Gastroesophageal sphincter (tissue), 4 donors: ENCODE results near the gene CNTN2. TPM values are rescaled to one million over a fixed set of nuclear protein-coding genes. Genes with fewer than 3 reads are reported as not detected.

ENCODE experiments used
- ATAC-seq: fragments of 150-250 bp; one replicate; pipeline ENCODE4 v1.9.1; 2016; ENCODE audit warnings: mild to moderate bottlenecking, moderate library complexity
- H3K27ac ChIP-seq, 4 donors: fragments of 200-600 bp; sonication (generic) in 3 of 4; 1 replicate in 3 of 4; 2 replicates in 1 of 4; pipeline ENCODE4 v1.5.1; 2016 to 2019
- H3K27me3 ChIP-seq: fragments of 200-600 bp; sonication (generic); one replicate; pipeline ENCODE4 v1.5.1; 2019
- H3K36me3 ChIP-seq, 2 donors: fragments of 200-600 bp; sonication (generic); one replicate each; pipeline ENCODE4 v1.5.1; 2019; ENCODE audit warnings: control low read depth in 1 of 2
- H3K4me1 ChIP-seq, 3 donors: fragments of 200-600 bp; sonication (generic); 1 replicate in 2 of 3; 2 replicates in 1 of 3; pipeline ENCODE4 v1.5.1; 2016 to 2019; ENCODE audit warnings: control low read depth in 2 of 3
- H3K4me3 ChIP-seq, 2 donors: fragments of 200-600 bp; sonication (generic); one replicate each; pipeline ENCODE4 v1.5.1; 2019; ENCODE audit warnings: mild to moderate bottlenecking in 1 of 2, moderate library complexity in 1 of 2
- H3K9me3 ChIP-seq, 3 donors: fragments of 200-600 bp; sonication (generic); one replicate each; pipeline ENCODE4 v1.5.1; 2017 to 2019; ENCODE audit warnings: control low read depth in 2 of 3
- CTCF ChIP-seq, 4 experiments: fragments of 200-600 bp in 2 of 4; fragments of 450-650 bp in 2 of 4; sonication (generic) in 1 of 4; IDR thresholded peaks; one replicate each; pipeline ENCODE4 v1.5.1; 2017 to 2019; ENCODE audit warnings: antibody characterized with exemption in 4 of 4, mild to moderate bottlenecking in 2 of 4, moderate library complexity in 2 of 4
- EP300 ChIP-seq: sonication (generic); formaldehyde crosslinking; IDR thresholded peaks from one replicate; pipeline ENCODE4 v1.6.1; 2017; ENCODE audit warnings: antibody characterized with exemption, mild to moderate bottlenecking
- POLR2A ChIP-seq, 2 donors: fragments of 450-650 bp; IDR thresholded peaks; one replicate each; pipeline ENCODE4 v1.6.1; 2017; ENCODE audit warnings: antibody characterized with exemption in 2 of 2, mild to moderate bottlenecking in 2 of 2, moderate library complexity in 1 of 2
- POLR2AphosphoS5 ChIP-seq: sonication (generic); formaldehyde crosslinking; IDR thresholded peaks from one replicate; pipeline ENCODE4 v1.6.1; 2017; ENCODE audit warnings: antibody characterized with exemption
- WGBS, 2 donors: methylation state at CpG; one replicate each; pipeline ENCODE4 v1.1.5; 2018; ENCODE audit warnings: low coverage in 1 of 2; 5-methylcytosine and 5-hydroxymethylcytosine counted together
- total RNA-seq, 4 donors: library from RNA; depleted of rRNA; stranded (reverse); fragments of >200 nt; gene quantifications; one replicate each; pipeline ENCODE4 v1.1.0, GENCODE V29; 2016

The CNTN2 gene
- total RNA-seq, 4 donors from 2014 or later: 1.2 to 4.2 (median 1.8) TPM

DNA sequence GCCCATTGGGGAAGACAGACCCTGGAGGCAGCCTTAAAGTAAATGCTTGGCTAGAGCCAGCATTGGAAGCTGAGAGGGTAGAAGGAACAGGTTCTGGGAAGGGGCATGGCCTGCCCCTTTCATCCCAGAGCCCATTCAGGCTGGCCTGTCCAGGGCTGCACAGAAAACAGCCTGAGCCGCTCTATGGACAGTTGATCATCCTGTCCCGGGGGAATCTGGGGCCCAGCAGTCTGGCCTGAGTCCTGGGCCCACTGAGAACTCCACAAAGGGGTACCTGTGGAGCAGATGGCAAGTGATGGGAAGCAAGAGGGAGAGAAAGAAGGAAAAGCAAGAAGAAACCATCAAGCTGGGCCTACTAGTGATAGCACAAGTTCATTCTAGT, 28.0 kb downstream of the CNTN2 start:
- no peaks in the 10 kb centered on the region for H3K27me3 ChIP-seq
- no peak for TF ChIP-seq CTCF (IDR thresholded peaks at IDR 0.05)
- no peak for TF ChIP-seq EP300
- no peak for TF ChIP-seq POLR2AphosphoS5
- TF ChIP-seq POLR2A (IDR thresholded peaks at IDR 0.05): no peak
- peaks cover 0 to 12% (median 0%) of the 10 kb centered on the region in 3 donors for H3K4me1 ChIP-seq
- no peak overlapping the region for H3K4me3 ChIP-seq
- ATAC-seq: no peak
- H3K36me3 ChIP-seq: no peaks in the 10 kb centered on the region
- H3K9me3 ChIP-seq: no peaks in the 10 kb centered on the region
- 100% methylated on average over 1 to 2 of the region's 2 CpGs for WGBS, 2 donors
- H3K27ac ChIP-seq: no peak overlapping the region

GRCh38 chr1:205071801-205072200, 28.8 kb downstream of the CNTN2 start:
- H3K36me3 ChIP-seq: no peaks in the 10 kb centered on the region
- no peak overlapping the region for H3K4me3 ChIP-seq
- H3K4me1 ChIP-seq: peaks cover 0 to 12% (median 0%) of the 10 kb centered on the region in 3 donors
- ATAC-seq: no peak
- 86% methylated on average over 1 of the region's 12 CpGs; no CpG with 5 or more reads in 1 of the 2 donors for WGBS, 2 donors
- TF ChIP-seq CTCF (IDR thresholded peaks at IDR 0.05) (no peak), POLR2A (IDR thresholded peaks at IDR 0.05) (no peak), POLR2AphosphoS5 (no peak), EP300 (no peak)
- H3K27ac ChIP-seq: no peak overlapping the region
- no peaks in the 10 kb centered on the region for H3K9me3 ChIP-seq
- H3K27me3 ChIP-seq: no peaks in the 10 kb centered on the region

DNA sequence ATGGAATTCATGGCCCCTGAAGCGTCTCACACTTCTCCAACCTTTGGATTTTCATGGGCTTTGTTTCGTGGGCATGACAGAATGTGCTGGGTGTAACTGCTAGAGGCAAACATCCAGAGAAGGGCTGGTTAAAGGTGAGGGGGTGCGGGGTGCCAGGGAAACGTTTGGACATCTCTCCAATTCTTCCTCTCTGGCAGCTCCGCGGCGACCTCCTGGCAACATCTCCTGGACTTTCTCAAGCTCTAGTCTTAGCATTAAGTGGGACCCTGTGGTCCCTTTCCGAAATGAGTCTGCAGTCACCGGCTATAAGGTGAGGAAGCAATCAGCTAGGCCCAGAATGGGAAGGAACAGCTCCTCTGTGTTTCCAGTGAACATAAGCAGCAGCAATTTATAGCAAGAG, 29.3 kb downstream of the CNTN2 start:
- Histone ChIP-seq H3K27ac (no peak overlapping the region), H3K9me3 (no peaks in the 10 kb centered on the region), H3K4me1 (peaks cover 0 to 12% (median 0%) of the 10 kb centered on the region in 3 donors), H3K27me3 (no peaks in the 10 kb centered on the region), H3K36me3 (no peaks in the 10 kb centered on the region), H3K4me3 (no peak overlapping the region)
- WGBS, 2 donors: 76% methylated on average over 4 of the region's 9 CpGs; no CpG with 5 or more reads in 1 of the 2 donors
- no peak for ATAC-seq
- TF ChIP-seq EP300 (no peak), CTCF (IDR thresholded peaks at IDR 0.05) (no peak), POLR2A (IDR thresholded peaks at IDR 0.05) (no peak), POLR2AphosphoS5 (no peak)

GRCh38 chr1:205072881-205073280, 29.9 kb downstream of the CNTN2 start:
- WGBS, 2 donors: 63% methylated on average over 3 of the region's 8 CpGs; no CpG with 5 or more reads in 1 of the 2 donors
- Histone ChIP-seq H3K4me3 (no peak overlapping the region), H3K27me3 (no peaks in the 10 kb centered on the region), H3K36me3 (no peaks in the 10 kb centered on the region), H3K27ac (no peak overlapping the region), H3K4me1 (peaks cover 0 to 12% (median 0%) of the 10 kb centered on the region in 3 donors), H3K9me3 (no peaks in the 10 kb centered on the region)
- no peak for TF ChIP-seq EP300
- no peak for TF ChIP-seq POLR2AphosphoS5
- TF ChIP-seq CTCF (IDR thresholded peaks at IDR 0.05): no peak
- no peak for TF ChIP-seq POLR2A (IDR thresholded peaks at IDR 0.05)
- ATAC-seq: no peak

DNA sequence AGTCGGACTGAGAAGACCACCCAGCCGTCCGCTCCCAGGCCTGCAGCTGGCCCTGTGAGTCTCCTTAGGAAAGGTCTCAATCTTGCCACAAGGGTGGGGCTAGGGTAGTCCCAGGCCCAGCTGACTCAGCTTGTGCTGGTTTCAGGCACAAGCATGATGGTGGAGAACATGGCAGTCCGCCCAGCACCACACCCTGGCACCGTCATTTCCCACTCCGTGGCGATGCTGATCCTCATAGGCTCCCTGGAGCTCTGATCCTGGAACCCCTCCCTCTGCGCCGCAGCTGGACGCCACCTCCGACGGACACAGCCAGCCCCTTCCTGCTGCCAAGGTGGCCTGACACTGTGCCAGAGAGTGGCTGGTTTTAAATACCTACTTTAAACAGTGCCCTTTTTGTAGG, 30.5 kb downstream of the CNTN2 start:
- Histone ChIP-seq H3K36me3 (no peaks in the 10 kb centered on the region), H3K27ac (no peak overlapping the region), H3K9me3 (no peaks in the 10 kb centered on the region), H3K4me3 (no peak overlapping the region), H3K27me3 (no peaks in the 10 kb centered on the region), H3K4me1 (peaks cover 0 to 7% (median 0%) of the 10 kb centered on the region in 3 donors)
- no peak for ATAC-seq
- TF ChIP-seq CTCF (IDR thresholded peaks at IDR 0.05): no peak
- TF ChIP-seq EP300: no peak
- no peak for TF ChIP-seq POLR2A (IDR thresholded peaks at IDR 0.05)
- no peak for TF ChIP-seq POLR2AphosphoS5
- 80 to 90% methylated on average over 1 to 2 of the region's 12 CpGs for WGBS, 2 donors
